Testis (tissue), 2 donors: Measurements from ENCODE around the gene ITGA6.

Source experiments
- CTCF ChIP-seq, 3 experiments: fragments of 450-650 bp in 2 of 3; fragments of 200-600 bp in 1 of 3; sonication (generic) in 1 of 3; IDR thresholded peaks; one replicate each; pipeline ENCODE4 v1.5.1; 2016 to 2019; ENCODE audit warnings: antibody characterized with exemption in 3 of 3, mild to moderate bottlenecking in 2 of 3, moderate library complexity in 1 of 3
- POLR2A ChIP-seq: fragments of 450-650 bp; IDR thresholded peaks from one replicate; pipeline ENCODE4 v1.6.1; 2017; ENCODE audit warnings: antibody characterized with exemption, mild to moderate bottlenecking, moderate library complexity

- TF ChIP-seq CTCF (IDR thresholded peaks at IDR 0.05) = no peak
- TF ChIP-seq POLR2A = no peak
These were observed 10.8 kb upstream of the ITGA6 start for GRCh38 chr2:172416447-172417058.
